Panc1 (cell line): ENCODE data around the gene SOX12. TPM values are rescaled to one million over a fixed set of nuclear protein-coding genes. Genes with fewer than 3 reads are reported as not detected.

Source experiments
- ATAC-seq: fragments of 200-7000 bp; cut with Tn5 transposase; 2 replicates; pipeline ENCODE4 v1.9.1; 2020; ENCODE audit warnings: mild to moderate bottlenecking, moderate library complexity
- BruUV-seq: library from RNA; stranded (reverse); fragments of 400-500 nt; replicated peaks from 2 replicates; lab custom pipeline; 2021; lab: Mats Ljungman, UMichigan
- CTCF ChIA-PET: fragments of 300-600 bp; sonication (Branson Sonifier 250); formaldehyde crosslinking; loops from one replicate; lab custom pipeline; 2022; ENCODE audit warnings: antibody characterized with exemption; lab: Charles Lee
- POLR2A ChIA-PET: fragments of 300-600 bp; sonication (Branson Sonifier 250); formaldehyde crosslinking; loops from one replicate; lab custom pipeline; 2022; ENCODE audit warnings: antibody characterized with exemption; lab: Charles Lee
- DNase-seq: peaks from one replicate; pipeline ENCODE4 v3.0.0-alpha.2; 2010; ENCODE audit warnings: low read depth, low spot score
- H3K27ac ChIP-seq: 2 replicates; pipeline ENCODE4 v1.5.1; 2011; ENCODE audit warnings: mild to moderate bottlenecking, low read length, inconsistent platforms
- H3K27me3 ChIP-seq: fragments of 200-500 bp; sonication (Bioruptor generic); 2 replicates; pipeline ENCODE4 v1.6.0; 2014; ENCODE audit warnings: low read length, inconsistent platforms; ENCODE audit not compliant: control insufficient read depth, insufficient read depth
- H3K36me3 ChIP-seq: fragments of 200-500 bp; sonication (Bioruptor generic); 2 replicates; pipeline ENCODE4 v1.5.1; 2014; ENCODE audit warnings: inconsistent platforms, mild to moderate bottlenecking, low read length, moderate library complexity; ENCODE audit not compliant: control insufficient read depth, insufficient read depth
- H3K4me1 ChIP-seq: 2 replicates; pipeline ENCODE4 v1.5.1; 2011; ENCODE audit warnings: inconsistent platforms, mild to moderate bottlenecking, low read length, moderate library complexity; ENCODE audit not compliant: control insufficient read depth, insufficient read depth
- H3K4me3 ChIP-seq, 2 experiments: 2 replicates each; pipeline ENCODE4 v1.5.1; 2011 to 2012; ENCODE audit warnings: low read depth in 2 of 2, low read length in 2 of 2, mild to moderate bottlenecking in 2 of 2, inconsistent platforms in 1 of 2, moderate library complexity in 1 of 2
- H3K9me3 ChIP-seq: fragments of 200-500 bp; sonication (Bioruptor generic); 2 replicates; pipeline ENCODE4 v1.5.1; 2014; ENCODE audit warnings: low read depth, mild to moderate bottlenecking, inconsistent platforms, low read length, moderate library complexity; ENCODE audit not compliant: control insufficient read depth, insufficient read depth
- CTCF ChIP-seq: fragments of 450-650 bp; IDR thresholded peaks from 2 replicates; pipeline ENCODE4 v1.5.1; 2017; ENCODE audit warnings: mild to moderate bottlenecking
- POLR2AphosphoS5 ChIP-seq: IDR thresholded peaks from 2 replicates; pipeline ENCODE4 v1.6.1; 2012; ENCODE audit warnings: mild to moderate bottlenecking, low read depth, low read length, moderate library complexity
- SIN3A ChIP-seq: IDR thresholded peaks from 2 replicates; pipeline ENCODE4 v1.6.1; 2012; ENCODE audit warnings: low read depth, mild to moderate bottlenecking, low read length, moderate library complexity, borderline replicate concordance; ENCODE audit not compliant: insufficient read depth
- TCF7L2 ChIP-seq: IDR thresholded peaks from 2 replicates; pipeline ENCODE4 v1.6.1; 2011; ENCODE audit warnings: mild to moderate bottlenecking, low read depth, low read length, inconsistent platforms
- in situ Hi-C: cut with HindIII; loops from 2 replicates; pipeline ENCODE4 v1.10.0; 2016; ENCODE audit warnings: low sequenced_read_pairs, low pct_unique_long_range_greater_than_20kb
- intact Hi-C: fragments of 100-400 bp; cut with micrococcal nuclease; formaldehyde crosslinking; loops from one replicate; pipeline ENCODE4 v1.10.0; 2022; ENCODE audit not compliant: unreplicated experiment
- total RNA-seq: library from RNA; stranded (reverse); gene quantifications from one replicate; pipeline ENCODE4 v1.2.1, GENCODE V29; 2021; ENCODE audit not compliant: unreplicated experiment
- TF ChIP-seq, protein P1 (sequence below), 2 experiments: IDR thresholded peaks; 2 replicates each; pipeline ENCODE4 v1.6.1; 2011 to 2012; ENCODE audit warnings: low read depth in 2 of 2, control low read depth in 1 of 2, low read length in 1 of 2, mild to moderate bottlenecking in 1 of 2, moderate library complexity in 1 of 2; ENCODE audit not compliant: insufficient read depth in 1 of 2

Gene SOX12
- total RNA-seq, 1 experiment from 2014 or later = 48.6 TPM

- DNase-seq = no peak
- ChIA-PET POLR2A (no interaction called here), CTCF (interaction anchor here (0.7 kb wide), 1 partner anchor 67 kb away, joined by 6 read pairs; no protein-coding TSS in a partner anchor)
- TF ChIP-seq SIN3A (no peak), TCF7L2 (no peak), POLR2AphosphoS5 (no peak), CTCF (no peak)
- TF ChIP-seq, protein P1, sequence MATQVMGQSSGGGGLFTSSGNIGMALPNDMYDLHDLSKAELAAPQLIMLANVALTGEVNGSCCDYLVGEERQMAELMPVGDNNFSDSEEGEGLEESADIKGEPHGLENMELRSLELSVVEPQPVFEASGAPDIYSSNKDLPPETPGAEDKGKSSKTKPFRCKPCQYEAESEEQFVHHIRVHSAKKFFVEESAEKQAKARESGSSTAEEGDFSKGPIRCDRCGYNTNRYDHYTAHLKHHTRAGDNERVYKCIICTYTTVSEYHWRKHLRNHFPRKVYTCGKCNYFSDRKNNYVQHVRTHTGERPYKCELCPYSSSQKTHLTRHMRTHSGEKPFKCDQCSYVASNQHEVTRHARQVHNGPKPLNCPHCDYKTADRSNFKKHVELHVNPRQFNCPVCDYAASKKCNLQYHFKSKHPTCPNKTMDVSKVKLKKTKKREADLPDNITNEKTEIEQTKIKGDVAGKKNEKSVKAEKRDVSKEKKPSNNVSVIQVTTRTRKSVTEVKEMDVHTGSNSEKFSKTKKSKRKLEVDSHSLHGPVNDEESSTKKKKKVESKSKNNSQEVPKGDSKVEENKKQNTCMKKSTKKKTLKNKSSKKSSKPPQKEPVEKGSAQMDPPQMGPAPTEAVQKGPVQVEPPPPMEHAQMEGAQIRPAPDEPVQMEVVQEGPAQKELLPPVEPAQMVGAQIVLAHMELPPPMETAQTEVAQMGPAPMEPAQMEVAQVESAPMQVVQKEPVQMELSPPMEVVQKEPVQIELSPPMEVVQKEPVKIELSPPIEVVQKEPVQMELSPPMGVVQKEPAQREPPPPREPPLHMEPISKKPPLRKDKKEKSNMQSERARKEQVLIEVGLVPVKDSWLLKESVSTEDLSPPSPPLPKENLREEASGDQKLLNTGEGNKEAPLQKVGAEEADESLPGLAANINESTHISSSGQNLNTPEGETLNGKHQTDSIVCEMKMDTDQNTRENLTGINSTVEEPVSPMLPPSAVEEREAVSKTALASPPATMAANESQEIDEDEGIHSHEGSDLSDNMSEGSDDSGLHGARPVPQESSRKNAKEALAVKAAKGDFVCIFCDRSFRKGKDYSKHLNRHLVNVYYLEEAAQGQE (IDR thresholded peaks at IDR 0.05; ENCODE audit: insufficient read depth in 1 of 2, low read depth in 2 of 2, low read length in 1 of 2) = no peak
- intact Hi-C loops = no loop called here
- no TSS peak for BruUV-seq
- peak overlapping the region; percentile 54; the same call in 1 of the 2 replicates for H3K27ac ChIP-seq
- H3K9me3 ChIP-seq = no peaks in the 10 kb centered on the region
- ATAC-seq = peak; percentile 63
- no peak overlapping the region for H3K4me3 ChIP-seq
- in situ Hi-C loops = no loop called here
- no peaks in the 10 kb centered on the region for H3K27me3 ChIP-seq
- H3K4me1 ChIP-seq = peaks cover 24% of the 10 kb centered on the region
- no peaks in the 10 kb centered on the region for H3K36me3 ChIP-seq
Measured at GRCh38 chr20:364905-365794, 39.8 kb downstream of the SOX12 start.

GRCh38 chr20:366041-366718 lies 40.8 kb downstream of the SOX12 start:
- Histone ChIP-seq H3K36me3 (no peaks in the 10 kb centered on the region), H3K27me3 (no peaks in the 10 kb centered on the region), H3K4me1 (peaks cover 24% of the 10 kb centered on the region), H3K4me3 (no peak overlapping the region), H3K9me3 (no peaks in the 10 kb centered on the region), H3K27ac (peak overlapping the region; percentile 30; the same call in 1 of the 2 replicates)
- DNase-seq = no peak
- ChIA-PET CTCF (interaction anchor here (0.6 kb wide), 1 partner anchor 374 kb away, joined by 3 read pairs; no protein-coding TSS in a partner anchor), POLR2A (interaction anchor here (0.6 kb wide), 1 partner anchor 10 kb away, joined by 3 read pairs; no protein-coding TSS in a partner anchor)
- no peak for TF ChIP-seq TCF7L2
- in situ Hi-C loops = no loop called here
- BruUV-seq = no TSS peak
- ATAC-seq = no peak
- intact Hi-C loops = no loop called here
